SK-N-SH (cell line): ENCODE data around the gene KCNE1. TPM values are rescaled to one million over a fixed set of nuclear protein-coding genes. Genes with fewer than 3 reads are reported as not detected.

Experiments
- CTCF ChIA-PET: fragments of 300-600, 350-600 bp; formaldehyde crosslinking; extraction: SDS; loops from one replicate; lab custom pipeline; 2021; lab: Yijun Ruan, JAX
- POLR2A ChIA-PET: fragments of 350-600 bp; sonication (Branson Sonifier 250); formaldehyde crosslinking; extraction: SDS; loops from one replicate; lab custom pipeline; 2020; ENCODE audit warnings: antibody characterized with exemption, inconsistent platforms; lab: Yijun Ruan, JAX
- DNase-seq: peaks from one replicate; pipeline ENCODE4 v3.0.0; 2012
- H2AFZ ChIP-seq: fragments of 200-600 bp; sonication (generic); 2 replicates; pipeline ENCODE4 v1.8.1; 2016; ENCODE audit warnings: antibody characterized with exemption, mild to moderate bottlenecking, low read depth
- H3F3A ChIP-seq: fragments of 200-600 bp; sonication (generic); replicated peaks from 2 replicates; pipeline ENCODE3; 2016; ENCODE audit warnings: antibody characterized with exemption, mild to moderate bottlenecking; ENCODE audit not compliant: insufficient read depth
- H3K27ac ChIP-seq, 2 experiments: fragments of 200-500 bp in 1 of 2; fragments of 200-600 bp in 1 of 2; sonication (Bioruptor generic) in 1 of 2; sonication (generic), shearing (Covaris generic) in 1 of 2; 2 replicates each; pipeline versions ENCODE4 v1.5.1 to v1.6.1; 2014 to 2016; ENCODE audit warnings: low read depth in 2 of 2, inconsistent platforms in 1 of 2, low read length in 1 of 2, mild to moderate bottlenecking in 1 of 2, mixed read lengths in 1 of 2
- H3K27me3 ChIP-seq: fragments of 200-600 bp; sonication (generic), shearing (Covaris generic); 2 replicates; pipeline ENCODE4 v1.6.1; 2016; ENCODE audit warnings: mixed run types; ENCODE audit not compliant: insufficient read depth
- H3K36me3 ChIP-seq, 2 experiments: fragments of 200-500 bp in 1 of 2; fragments of 200-600 bp in 1 of 2; sonication (Bioruptor generic) in 1 of 2; sonication (generic) in 1 of 2; replicated peaks in 1 of 2; 2 replicates each; pipeline versions ENCODE3 to v1.5.1; 2014 to 2016; ENCODE audit warnings: low read length in 1 of 2, mild to moderate bottlenecking in 1 of 2; ENCODE audit not compliant: insufficient read depth in 2 of 2, control insufficient read depth in 1 of 2
- H3K4me1 ChIP-seq, 2 experiments: fragments of 200-500 bp in 1 of 2; fragments of 200-600 bp in 1 of 2; sonication (Bioruptor generic) in 1 of 2; sonication (generic), shearing (Covaris generic) in 1 of 2; 2 replicates each; pipeline versions ENCODE4 v1.5.1 to v1.6.1; 2014 to 2016; ENCODE audit warnings: low read depth in 1 of 2, low read length in 1 of 2, mixed run types in 1 of 2; ENCODE audit not compliant: insufficient read depth in 2 of 2, control insufficient read depth in 1 of 2
- H3K4me2 ChIP-seq: fragments of 200-600 bp; sonication (generic), shearing (Covaris generic); 2 replicates; pipeline ENCODE4 v1.6.1; 2017; ENCODE audit warnings: mixed run types
- H3K4me3 ChIP-seq, 2 experiments: fragments of 200-500 bp in 1 of 2; fragments of 200-600 bp in 1 of 2; sonication (Bioruptor generic) in 1 of 2; sonication (generic), shearing (Covaris generic) in 1 of 2; 2 replicates each; pipeline versions ENCODE4 v1.5.1 to v1.8.1; 2014 to 2016; ENCODE audit warnings: low read depth in 2 of 2, inconsistent platforms in 1 of 2, low read length in 1 of 2, mild to moderate bottlenecking in 1 of 2, mixed read lengths in 1 of 2, moderate library complexity in 1 of 2
- H3K79me2 ChIP-seq: fragments of 200-600 bp; sonication (generic); 2 replicates; pipeline ENCODE4 v1.8.1; 2017; ENCODE audit warnings: mild to moderate bottlenecking; ENCODE audit not compliant: insufficient read depth
- H3K9ac ChIP-seq: fragments of 200-600 bp; sonication (generic); 2 replicates; pipeline ENCODE4 v1.6.1; 2017; ENCODE audit warnings: mixed run types
- H3K9me2 ChIP-seq: fragments of 200-600 bp; sonication (generic); 2 replicates; pipeline ENCODE4 v1.6.1; 2017; ENCODE audit warnings: mixed run types
- H3K9me3 ChIP-seq: fragments of 200-600 bp; sonication (generic); 2 replicates; pipeline ENCODE4 v1.6.1; 2017; ENCODE audit warnings: mixed run types, mild to moderate bottlenecking, moderate library complexity
- H4K20me1 ChIP-seq: fragments of 200-600 bp; sonication (generic); 2 replicates; pipeline ENCODE4 v1.6.1; 2017; ENCODE audit warnings: mild to moderate bottlenecking, mixed run types; ENCODE audit not compliant: insufficient read depth
- CHD2 ChIP-seq: fragments of 150-350 bp; IDR thresholded peaks from 2 replicates; pipeline ENCODE4 v1.6.1; 2018; ENCODE audit warnings: low read length; ENCODE audit not compliant: partially characterized antibody
- ELF1 ChIP-seq: IDR thresholded peaks from 2 replicates; pipeline ENCODE4 v1.4.0; 2012
- EP300 ChIP-seq, 2 experiments: IDR thresholded peaks; 2 replicates each; pipeline versions ENCODE4 v1.4.0 to v1.6.1; 2012; ENCODE audit warnings: borderline replicate concordance in 1 of 2, low read depth in 1 of 2, low read length in 1 of 2
- EZH2phosphoT487 ChIP-seq: fragments of 200-600 bp; sonication (generic); IDR thresholded peaks from 2 replicates; pipeline ENCODE4 v1.6.1; 2017; ENCODE audit warnings: low read depth, mixed run types, mild to moderate bottlenecking, antibody characterized with exemption, moderate library complexity, borderline replicate concordance
- FOXM1 ChIP-seq: IDR thresholded peaks from 2 replicates; pipeline ENCODE4 v1.4.0; 2012; ENCODE audit warnings: low read depth, mild to moderate bottlenecking
- GATA2 ChIP-seq: sonication (generic); formaldehyde crosslinking; IDR thresholded peaks from 2 replicates; pipeline ENCODE4 v1.5.0; 2020; ENCODE audit warnings: mild to moderate bottlenecking, missing genetic modification reagents
- MAX ChIP-seq: IDR thresholded peaks from 2 replicates; pipeline ENCODE4 v1.4.0; 2012; ENCODE audit warnings: low read depth
- MXI1 ChIP-seq: IDR thresholded peaks from 2 replicates; pipeline ENCODE4 v1.6.1; 2012; ENCODE audit warnings: mild to moderate bottlenecking, low read depth, low read length, improper control_type of control experiment
- PBX3 ChIP-seq: IDR thresholded peaks from 2 replicates; pipeline ENCODE4; 2012
- POLR2AphosphoS5 ChIP-seq: IDR thresholded peaks from 2 replicates; pipeline ENCODE4 v1.6.1; 2012; ENCODE audit warnings: low read depth, low read length
- RAD21 ChIP-seq: IDR thresholded peaks from 2 replicates; pipeline ENCODE4 v1.6.1; 2012; ENCODE audit warnings: mild to moderate bottlenecking, low read length
- RCOR1 ChIP-seq: fragments of 150-350 bp; IDR thresholded peaks from 2 replicates; pipeline ENCODE4 v1.6.1; 2017; ENCODE audit warnings: antibody characterized with exemption, low read length
- RFX5 ChIP-seq: IDR thresholded peaks from 2 replicates; pipeline ENCODE4 v1.6.1; 2012; ENCODE audit warnings: mild to moderate bottlenecking, improper control_type of control experiment, low read length
- RXRA ChIP-seq: IDR thresholded peaks from 2 replicates; pipeline ENCODE4 v1.4.0; 2012; ENCODE audit warnings: low read depth, mild to moderate bottlenecking, borderline replicate concordance
- SIN3A ChIP-seq: IDR thresholded peaks from 2 replicates; pipeline ENCODE4 v1.6.1; 2012; ENCODE audit warnings: low read depth, mild to moderate bottlenecking, low read length, moderate library complexity, borderline replicate concordance
- TAF1 ChIP-seq: IDR thresholded peaks from 2 replicates; pipeline ENCODE4 v1.6.1; 2012; ENCODE audit warnings: low read depth, mild to moderate bottlenecking, low read length, moderate library complexity, borderline replicate concordance
- TCF12 ChIP-seq: IDR thresholded peaks from 2 replicates; pipeline ENCODE4 v1.4.0; 2012
- TEAD4 ChIP-seq: IDR thresholded peaks from 2 replicates; pipeline ENCODE4 v1.4.0; 2012; ENCODE audit warnings: mild to moderate bottlenecking, borderline replicate concordance; ENCODE audit not compliant: insufficient read depth
- USF1 ChIP-seq: IDR thresholded peaks from 2 replicates; pipeline ENCODE4 v1.4.0; 2012; ENCODE audit warnings: low read depth, borderline replicate concordance
- YY1 ChIP-seq: IDR thresholded peaks from 2 replicates; pipeline ENCODE4 v1.4.0; 2012; ENCODE audit warnings: low read depth, mild to moderate bottlenecking
- ZBTB33 ChIP-seq: IDR thresholded peaks from 2 replicates; pipeline ENCODE4 v1.4.0; 2012; ENCODE audit warnings: low read depth, borderline replicate concordance
- WGBS: methylation state at CpG from one replicate; pipeline ENCODE4 v1.1.6; 2017; ENCODE audit warnings: low lambda C conversion rate; 5-methylcytosine and 5-hydroxymethylcytosine counted together
- polyA plus RNA-seq, 3 experiments: library from polyadenylated mRNA; depleted of rRNA; stranded (reverse); fragments of >200 nt; gene quantifications; 2 replicates each; pipeline ENCODE4 v1.2.3, GENCODE V29; 2012

The KCNE1 gene
- polyA plus RNA-seq, 1 of the 3 experiments (the other 2 are of a cell fraction) = 0.16 TPM

DNA sequence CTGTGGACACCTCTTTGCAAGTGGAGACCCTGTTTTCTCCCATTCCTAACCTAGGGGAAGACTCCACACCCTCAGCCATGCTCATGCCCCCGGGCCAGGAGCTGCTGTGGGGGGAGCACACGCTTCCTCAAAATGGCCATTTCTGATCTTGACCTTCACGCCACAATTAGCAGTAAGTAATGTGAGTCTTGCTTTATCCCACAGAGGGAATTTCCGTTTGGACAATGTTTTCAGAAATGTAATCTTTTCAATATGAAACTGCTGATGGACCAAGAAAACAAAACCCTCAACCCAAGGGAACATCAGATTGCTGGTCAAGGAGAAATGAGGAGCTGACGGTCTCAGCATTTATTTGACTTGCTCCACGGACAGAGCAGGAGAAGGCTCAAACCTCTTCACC lies 8.3 kb upstream of the KCNE1 start:
- no peak overlapping the region for H3K9ac ChIP-seq
- no peak for DNase-seq
- no peak overlapping the region for H3K4me2 ChIP-seq
- CTCF ChIA-PET = interaction anchor here (0.7 to 1.4 kb wide), 2 partner anchors 9 to 153 kb away, joined by 3 to 4 read pairs; no protein-coding TSS in a partner anchor
- peaks cover 40 to 49% of the 10 kb centered on the region in 2 experiments for H3K36me3 ChIP-seq
- peaks cover 37% of the 10 kb centered on the region for H3F3A ChIP-seq
- no peak overlapping the region for H3K4me3 ChIP-seq
- H3K79me2 ChIP-seq = peaks cover 26% of the 10 kb centered on the region
- 92% methylated on average over 6 of the region's 6 CpGs for WGBS
- POLR2A ChIA-PET = no interaction called here
- H4K20me1 ChIP-seq = no peaks in the 10 kb centered on the region; the same call in 1 of the 2 replicates
- no peak for TF ChIP-seq ELF1
- TF ChIP-seq TCF12 = no peak
- no peak for TF ChIP-seq PBX3
- TF ChIP-seq POLR2AphosphoS5 = no peak
- TF ChIP-seq RFX5 = no peak
- TF ChIP-seq TEAD4 = no peak
- TF ChIP-seq ZBTB33 = no peak
- no peak for TF ChIP-seq MAX
- no peak for TF ChIP-seq MXI1
- TF ChIP-seq FOXM1 = no peak
- no peak for TF ChIP-seq USF1
- no peak for TF ChIP-seq CHD2
- TF ChIP-seq TAF1 = no peak
- TF ChIP-seq, all 33 proteins: peak for 0
- H2AFZ ChIP-seq = no peak overlapping the region
- no peaks in the 10 kb centered on the region for H3K27me3 ChIP-seq
- no peaks in the 10 kb centered on the region for H3K9me2 ChIP-seq
- H3K9me3 ChIP-seq = no peaks in the 10 kb centered on the region
- H3K4me1 ChIP-seq = peaks cover 3 to 8% of the 10 kb centered on the region in 2 experiments; a peak in 2 of 4 replicates
- no peak overlapping the region for H3K27ac ChIP-seq

GRCh38 chr21:34519694-34520093 lies 7.7 kb upstream of the KCNE1 start:
- H3K9ac ChIP-seq = no peak overlapping the region
- DNase-seq = no peak
- no peak overlapping the region for H3K4me2 ChIP-seq
- peaks cover 37% of the 10 kb centered on the region for H3F3A ChIP-seq
- H3K27ac ChIP-seq = peak overlapping the region in 1 of 2 experiments; percentile 14; a peak in 1 of 4 replicates
- H3K4me1 ChIP-seq = peaks cover 3 to 8% of the 10 kb centered on the region in 2 experiments; a peak in 2 of 4 replicates
- H3K27me3 ChIP-seq = no peaks in the 10 kb centered on the region
- no peak overlapping the region for H3K4me3 ChIP-seq
- peaks cover 40 to 49% of the 10 kb centered on the region in 2 experiments for H3K36me3 ChIP-seq
- H3K79me2 ChIP-seq = peaks cover 20% of the 10 kb centered on the region
- no peaks in the 10 kb centered on the region; the same call in 1 of the 2 replicates for H4K20me1 ChIP-seq
- POLR2A ChIA-PET = no interaction called here
- 97% methylated on average over 8 of the region's 8 CpGs for WGBS
- no peak overlapping the region for H2AFZ ChIP-seq
- CTCF ChIA-PET = interaction anchor here (0.7 to 1.4 kb wide), 2 partner anchors 9 to 152 kb away, joined by 3 to 4 read pairs; no protein-coding TSS in a partner anchor
- H3K9me2 ChIP-seq = no peaks in the 10 kb centered on the region
- no peaks in the 10 kb centered on the region for H3K9me3 ChIP-seq
- TF ChIP-seq RAD21 = no peak
- no peak for TF ChIP-seq EP300 (IDR thresholded peaks at IDR 0.05; ENCODE audit: borderline replicate concordance in 1 of 2, low read depth in 1 of 2, low read length in 1 of 2)
- TF ChIP-seq ZBTB33 = no peak
- TF ChIP-seq EZH2phosphoT487 = no peak
- TF ChIP-seq GATA2 (CRISPR knock-in tag) = no peak
- TF ChIP-seq TAF1 = no peak
- no peak for TF ChIP-seq MXI1
- TF ChIP-seq RCOR1 = no peak
- TF ChIP-seq FOXM1 = no peak
- no peak for TF ChIP-seq RFX5
- no peak for TF ChIP-seq YY1
- no peak for TF ChIP-seq POLR2AphosphoS5
- TF ChIP-seq SIN3A = no peak
- no peak for TF ChIP-seq RXRA
- no peak for TF ChIP-seq ELF1
- TF ChIP-seq TCF12 = no peak
